DMS 273 (cell line): ENCODE data around the gene PHF12.
"Not testable (repeated sequence)": the region's sequence is repeated elsewhere in the genome, so short reads cannot be mapped to it uniquely, and the experiment has no call there.

ENCODE experiments used
- DNase-seq: peaks from one replicate; lab custom pipeline; 2025; ENCODE audit not compliant: unreplicated experiment; lab: John Stamatoyannopoulos, UW

PHF12 gene

DNA sequence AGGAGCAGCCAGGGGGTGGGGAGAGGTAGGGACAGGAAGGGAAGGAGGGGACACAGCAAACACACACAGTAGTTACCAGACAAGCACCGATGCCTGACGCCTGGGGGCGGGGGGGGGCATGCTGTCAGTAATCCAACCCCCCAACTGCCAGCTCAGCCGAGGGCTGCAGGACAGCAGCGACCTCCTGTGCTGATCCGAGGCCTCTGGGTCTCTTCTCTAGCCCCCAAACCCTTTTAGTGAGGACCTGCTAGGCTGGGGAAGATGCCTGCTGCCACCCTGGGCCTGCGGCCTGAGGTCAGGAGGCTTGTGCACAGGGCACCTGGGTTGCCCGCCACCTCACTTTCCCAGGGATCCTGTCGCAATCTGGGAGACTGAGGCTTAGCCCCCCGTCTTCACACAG, 65.4 kb downstream of the PHF12 start:
- no peak for DNase-seq

DNA sequence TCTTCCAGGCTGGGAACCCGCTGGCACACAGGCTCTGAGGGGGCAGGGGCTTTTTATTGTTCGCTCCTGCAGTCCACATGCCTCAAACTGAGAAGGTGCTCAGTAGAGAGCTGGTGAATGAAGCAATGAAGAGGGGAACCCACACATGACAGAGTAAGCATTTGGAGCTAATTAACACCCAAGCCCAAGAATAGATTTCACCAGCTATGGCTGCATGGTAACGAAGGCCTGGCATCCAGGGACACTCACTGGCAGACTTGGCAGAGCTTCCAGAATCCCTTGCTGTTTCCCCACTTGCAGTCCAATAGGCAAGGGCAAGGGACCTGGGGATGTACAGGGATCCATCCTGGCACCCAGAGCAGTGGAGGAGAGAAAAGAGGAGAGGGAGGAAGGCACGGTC, 66.0 kb downstream of the PHF12 start:
- DNase-seq: no peak

DNA sequence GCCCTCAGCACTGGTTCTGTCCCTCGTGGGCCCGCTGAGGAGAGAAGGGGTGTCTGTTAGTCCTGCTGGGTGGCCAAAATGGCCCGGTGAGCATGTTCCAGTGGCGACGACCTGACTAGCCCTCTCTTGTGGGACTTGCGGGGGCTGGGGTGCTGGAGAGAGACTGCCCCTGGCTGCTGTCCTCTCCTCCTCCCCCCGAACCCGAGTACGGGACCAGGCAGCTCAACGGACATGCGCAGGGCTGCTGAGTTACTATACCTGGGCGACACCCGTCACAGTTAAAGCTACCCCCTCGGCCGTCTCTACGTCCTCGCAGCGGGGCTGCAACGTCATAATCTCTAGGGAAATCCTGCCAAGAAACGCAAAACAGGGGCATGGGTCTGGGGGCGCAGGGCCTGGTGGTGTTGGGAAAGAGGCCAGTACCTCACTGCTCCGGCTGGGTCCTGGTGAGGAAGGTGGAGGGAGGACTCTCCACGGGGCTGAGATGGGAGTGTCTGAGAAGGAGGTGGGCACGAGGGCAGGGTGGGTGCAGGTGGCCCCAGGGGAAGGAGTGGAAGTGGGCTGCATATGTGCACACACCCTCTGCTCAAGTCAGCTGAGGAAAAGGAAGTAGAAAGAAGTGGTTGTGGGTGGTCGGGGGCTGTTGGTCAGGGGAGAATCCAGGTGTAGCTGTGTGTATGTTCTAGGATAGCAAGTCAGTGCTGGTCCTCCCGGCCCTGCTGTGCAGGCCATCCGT, 67.2 kb downstream of the PHF12 start:
- no peak for DNase-seq

DNA sequence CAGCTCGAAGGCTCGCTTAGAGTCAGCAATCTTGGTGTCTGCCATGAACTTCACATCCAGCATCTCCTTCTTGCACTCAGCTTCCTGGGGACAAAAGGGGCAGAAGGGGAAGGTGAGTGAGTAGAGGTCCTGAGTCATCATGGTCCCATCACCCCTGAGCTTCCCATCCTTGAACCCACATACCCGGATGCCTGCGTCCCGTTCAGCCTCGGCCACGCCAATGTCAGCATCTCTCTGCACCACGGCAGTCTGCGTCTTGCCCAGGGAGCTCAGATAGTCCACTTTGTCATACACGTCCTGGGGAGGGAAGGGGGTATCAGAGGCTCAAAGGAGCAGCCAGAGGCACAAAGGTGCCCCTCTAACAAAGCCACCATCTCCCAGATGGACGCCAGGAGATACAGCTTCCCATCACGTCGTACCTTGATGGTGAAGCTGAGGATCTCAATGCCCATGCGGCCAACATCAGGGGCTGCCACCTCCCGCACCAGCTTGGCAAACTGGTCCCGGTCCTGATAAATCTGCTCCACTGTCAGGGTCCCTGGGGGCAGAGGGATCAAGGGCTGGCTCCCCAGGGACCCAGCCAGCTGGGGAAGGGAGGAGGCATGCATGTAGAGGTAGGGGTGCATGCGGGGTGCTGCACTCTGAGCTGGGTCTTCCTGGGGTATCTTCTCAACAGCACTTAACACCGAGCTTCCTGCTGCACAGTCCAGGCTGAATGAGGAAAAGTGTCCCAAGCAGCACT, 69.0 kb downstream of the PHF12 start:
- DNase-seq: no peak

DNA sequence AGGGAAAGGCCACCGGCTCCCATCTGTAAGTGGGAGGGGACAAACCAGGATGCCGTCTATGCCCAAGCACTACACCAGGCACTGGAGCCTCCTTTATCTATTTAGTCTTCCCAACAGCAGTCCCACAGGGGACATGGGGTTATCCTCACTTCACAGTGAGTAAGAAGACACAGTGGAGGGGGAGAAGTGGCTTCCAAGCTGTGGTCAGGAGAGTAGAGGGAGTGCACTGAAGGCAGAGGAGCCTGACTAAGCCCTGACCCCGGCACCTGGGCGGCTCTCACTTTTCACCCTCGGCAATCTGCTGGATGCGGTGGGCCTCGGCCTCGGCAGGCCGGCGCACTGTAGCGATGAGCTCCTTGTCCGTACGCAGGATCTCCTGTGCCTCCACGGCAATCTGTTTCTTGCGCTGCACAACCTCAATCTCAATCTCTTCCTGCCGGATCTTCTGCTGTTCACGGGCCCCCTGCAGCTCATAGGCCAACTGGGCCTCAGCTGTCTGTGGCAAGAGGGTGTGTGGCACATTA, 69.7 kb downstream of the PHF12 start:
- no peak for DNase-seq

DNA sequence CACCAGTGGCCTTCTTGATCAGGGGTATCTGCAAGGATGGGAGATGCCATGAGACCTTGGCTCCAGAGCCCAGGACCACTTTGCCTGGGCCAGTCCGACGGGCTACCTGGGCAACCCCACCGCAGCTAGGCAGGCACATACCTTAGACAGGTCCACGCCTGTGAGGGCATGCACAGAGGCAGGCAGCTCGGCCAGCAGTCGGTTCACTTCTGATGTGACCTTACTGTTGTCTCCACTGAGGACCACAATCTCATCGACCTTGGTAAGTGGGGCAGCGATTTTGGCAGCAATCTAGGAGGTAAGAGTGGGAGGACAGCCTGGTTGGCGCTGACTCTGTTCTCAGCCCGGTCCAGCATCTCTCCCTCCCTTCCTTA, 70.8 kb downstream of the PHF12 start:
- no peak for DNase-seq

DNA sequence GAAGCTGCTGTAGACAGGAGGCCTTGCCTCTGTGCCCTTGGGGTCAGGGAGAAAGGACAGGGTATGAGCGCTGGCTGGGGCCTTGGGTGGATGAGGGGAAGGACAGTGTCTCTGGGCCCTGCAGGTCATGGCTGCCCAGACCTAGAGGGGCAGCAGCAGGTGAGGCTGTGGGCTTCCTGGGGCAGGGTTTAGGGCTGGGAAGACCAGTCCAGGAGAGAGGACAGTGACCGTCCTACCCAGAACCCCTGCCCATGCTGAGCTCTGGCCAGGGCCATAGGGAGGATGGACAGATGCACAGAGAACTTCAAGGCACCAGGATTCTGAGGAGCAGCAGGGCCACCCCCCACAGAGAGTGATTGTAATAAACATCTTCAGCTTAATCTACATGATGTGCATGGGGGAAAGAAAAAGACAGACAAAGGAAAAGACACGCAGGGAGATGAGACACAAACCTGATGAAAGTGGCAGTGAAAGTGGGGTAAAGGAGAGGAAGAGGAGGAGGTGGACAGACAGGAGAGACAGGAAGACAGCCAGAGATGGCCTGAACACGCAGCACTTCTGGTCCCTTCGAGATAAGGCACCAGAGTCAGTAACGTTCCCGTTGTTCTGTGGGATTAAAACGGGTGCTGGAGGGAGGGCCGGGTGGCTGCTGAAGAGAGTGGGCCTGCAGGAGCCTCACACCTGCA, 71.3 kb downstream of the PHF12 start:
- no peak for DNase-seq

DNA sequence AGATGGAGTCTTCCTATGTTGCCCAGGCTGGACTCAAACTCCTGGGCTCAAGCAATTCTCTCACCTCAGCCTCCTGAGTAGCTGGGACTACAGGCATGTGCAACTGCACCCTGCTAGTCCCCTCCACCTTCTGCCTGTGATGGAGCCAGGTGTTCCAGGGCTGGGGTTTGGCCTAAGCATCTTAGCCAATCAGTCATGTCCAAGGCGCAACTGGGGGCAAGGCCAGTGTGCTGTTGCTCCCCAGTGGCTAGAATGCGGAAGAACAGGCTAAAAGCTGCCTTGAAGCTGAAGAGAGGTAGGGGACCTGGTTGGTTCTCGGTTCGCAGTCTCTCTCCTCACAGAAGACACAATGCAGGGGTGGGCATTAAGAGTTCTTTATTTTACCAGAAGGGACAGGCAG, 72.3 kb downstream of the PHF12 start:
- DNase-seq: peak; percentile 77

DNA sequence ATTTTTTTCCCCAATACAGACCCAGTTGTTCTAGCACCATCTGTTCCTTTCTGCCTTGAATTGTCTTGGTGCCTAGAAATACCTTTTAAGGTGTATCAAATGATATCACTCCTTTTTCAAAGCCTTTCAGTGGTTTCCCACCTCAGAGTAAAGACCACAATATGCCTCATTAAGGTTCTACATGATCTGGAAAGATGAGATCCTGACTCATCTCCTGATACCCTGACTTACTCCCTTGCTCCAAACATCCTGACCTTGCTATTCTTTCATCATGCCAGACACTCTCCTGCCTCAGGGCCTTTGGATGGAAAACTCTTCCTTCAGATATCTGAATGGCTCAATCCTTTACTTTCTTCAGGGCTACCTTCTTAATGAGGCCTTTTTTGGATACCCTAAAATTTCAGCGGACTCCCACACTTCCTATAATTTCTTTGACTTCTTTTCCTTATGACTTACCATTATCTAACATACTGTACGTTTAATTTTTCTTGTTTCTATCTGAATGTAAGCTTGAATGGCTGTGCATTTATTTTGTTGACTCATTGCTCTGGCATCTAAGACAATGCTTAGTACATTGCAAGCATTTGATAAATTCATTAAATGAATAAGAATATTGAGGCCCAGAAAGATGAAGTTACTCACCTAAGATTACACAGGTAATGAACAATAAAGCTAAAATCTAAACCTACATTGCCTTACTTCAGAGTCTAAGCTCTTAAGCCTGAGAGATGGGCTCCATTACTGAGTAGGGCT, 73.0 kb downstream of the PHF12 start:
- no peak for DNase-seq

DNA sequence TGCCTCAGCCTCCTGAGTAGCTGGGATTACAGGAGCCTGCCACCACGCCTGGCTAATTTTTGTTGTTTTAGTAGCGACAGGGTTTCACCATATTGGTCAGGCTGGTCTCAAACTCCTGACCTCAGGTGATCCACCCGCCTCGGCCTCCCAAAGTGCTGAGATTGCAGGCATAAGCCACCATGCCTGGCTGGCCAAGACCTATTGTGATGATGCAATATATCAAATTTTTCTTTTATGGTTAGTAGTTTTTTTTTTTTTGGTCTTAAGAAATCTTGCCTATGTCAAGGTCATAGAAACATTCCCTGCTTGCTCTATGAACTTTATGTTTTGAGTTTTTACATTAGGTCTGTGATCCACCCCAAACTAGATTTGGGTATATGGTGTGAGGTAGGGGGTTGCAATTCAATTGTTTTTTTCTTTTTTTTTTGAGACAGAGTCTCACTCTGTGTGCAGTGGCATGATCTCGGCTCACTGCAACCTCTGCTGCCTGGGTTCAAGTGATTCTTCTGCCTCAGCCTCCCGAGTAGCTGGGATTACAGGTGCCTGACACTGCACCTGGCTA, 74.1 kb downstream of the PHF12 start:
- DNase-seq: not testable (repeated sequence)

DNA sequence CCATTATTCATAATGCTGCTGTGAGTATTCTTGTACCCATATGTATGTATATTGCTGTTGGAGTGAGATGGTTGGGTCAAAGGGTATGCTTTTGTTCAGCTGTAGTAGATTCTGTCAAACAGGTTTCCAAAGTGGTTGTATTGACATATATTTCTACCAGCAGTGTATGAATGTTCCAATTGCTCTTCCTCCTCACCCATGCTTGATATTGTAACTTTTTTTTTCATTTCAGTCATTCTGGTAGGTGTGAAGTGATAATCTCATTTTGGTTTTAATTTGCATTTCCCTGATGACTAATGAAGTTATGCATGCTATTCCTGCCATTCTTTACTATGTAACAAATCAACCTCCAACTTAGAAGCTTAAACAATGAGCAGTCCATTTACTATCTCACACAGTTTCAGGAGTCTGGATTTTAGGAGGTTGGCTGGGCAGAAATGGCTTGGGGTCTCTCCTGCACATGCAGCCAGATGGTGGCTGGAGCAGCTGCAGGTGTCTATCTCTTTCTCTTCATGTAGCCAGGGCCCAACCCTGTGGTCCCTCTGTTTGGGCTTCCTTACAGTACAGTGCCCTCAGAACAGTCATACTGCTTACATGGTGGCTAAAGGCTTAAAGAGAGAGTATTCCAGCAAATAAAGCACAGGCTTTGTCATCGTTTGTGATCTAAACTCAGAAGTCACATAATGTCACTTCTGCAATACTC, 75.3 kb downstream of the PHF12 start:
- no peak for DNase-seq

DNA sequence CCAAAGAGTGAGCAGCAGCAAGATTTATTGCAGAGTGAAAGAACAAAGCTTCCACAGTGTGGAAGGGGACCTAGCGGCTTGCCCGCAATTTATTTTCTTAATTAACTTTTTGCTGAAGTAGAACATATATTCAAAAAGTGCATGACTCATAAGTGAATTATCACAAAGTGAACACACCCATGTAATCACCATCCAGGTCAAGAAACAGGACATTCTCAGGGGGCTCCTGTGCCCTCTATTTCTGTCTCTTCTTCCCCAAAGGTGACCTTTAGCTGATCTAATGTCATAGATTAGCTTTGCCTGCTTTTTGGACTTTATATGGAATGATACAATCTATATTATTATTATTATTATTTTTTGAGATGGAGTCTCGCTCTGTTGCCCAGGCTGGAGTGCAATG, 76.6 kb downstream of the PHF12 start:
- no peak for DNase-seq

DNA sequence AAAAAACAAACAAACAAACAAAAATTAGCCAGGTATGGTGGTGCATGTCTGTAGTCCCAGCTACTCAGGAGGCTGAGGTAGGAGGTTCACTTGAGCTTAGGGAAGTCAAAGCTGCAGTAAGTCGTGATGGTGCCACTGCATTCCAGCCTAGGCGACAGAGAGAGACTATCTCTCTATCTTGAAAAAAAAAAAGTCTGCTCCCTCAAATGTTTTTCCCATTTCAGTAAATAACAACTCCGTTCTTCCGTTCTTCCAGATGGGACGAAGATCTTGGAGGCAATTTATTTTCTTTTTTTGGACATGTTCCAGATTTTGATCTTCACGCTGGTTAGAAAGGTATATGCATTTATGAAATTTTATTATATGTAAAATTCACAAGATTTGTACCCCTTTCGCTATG, 77.5 kb downstream of the PHF12 start:
- no peak for DNase-seq

DNA sequence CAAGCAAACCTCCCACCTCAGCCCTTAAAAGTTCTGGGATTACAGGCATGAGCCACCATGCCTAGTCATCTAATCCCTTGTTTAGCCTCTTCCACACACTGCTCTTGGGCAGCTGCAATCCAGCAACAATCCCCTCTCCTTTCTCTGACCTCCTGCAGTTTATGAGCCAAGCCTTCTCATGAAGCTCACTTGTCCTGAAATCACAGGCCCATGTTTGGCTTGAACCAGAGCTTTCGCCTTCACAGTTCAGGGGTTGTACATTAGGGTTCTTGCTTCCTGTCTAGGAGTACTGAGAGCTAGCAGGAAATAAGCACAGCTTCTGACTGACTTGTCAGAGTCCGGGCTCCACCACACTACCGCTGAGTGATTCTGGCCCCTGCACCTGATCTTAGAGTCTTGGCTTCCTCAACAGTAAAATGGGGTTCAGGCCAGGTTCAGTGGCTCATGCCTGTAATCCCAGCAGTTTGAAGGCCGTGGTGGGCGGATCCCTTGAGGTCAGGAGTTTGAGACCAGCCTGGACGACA, 80.2 kb downstream of the PHF12 start:
- DNase-seq: no peak

DNA sequence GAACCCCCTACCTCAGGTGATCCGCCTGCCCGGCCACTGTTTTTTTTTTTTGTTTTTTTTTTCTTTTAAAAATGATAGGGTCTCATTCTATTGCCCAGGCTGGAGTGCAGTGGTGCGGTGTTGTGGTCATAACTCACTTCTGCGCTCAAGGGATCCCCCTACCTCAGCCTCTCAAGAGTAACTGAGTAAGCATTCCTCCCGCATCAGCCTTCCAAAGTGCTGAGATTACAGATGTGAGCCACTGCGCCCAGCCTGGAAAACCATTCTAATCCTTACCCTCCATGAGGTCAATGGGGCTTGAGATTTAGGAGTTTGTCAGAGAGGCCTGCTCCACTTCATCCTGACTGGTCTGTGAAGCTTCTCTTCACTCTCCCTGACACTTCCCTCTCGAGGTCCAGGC, 84.0 kb downstream of the PHF12 start:
- DNase-seq: no peak

DNA sequence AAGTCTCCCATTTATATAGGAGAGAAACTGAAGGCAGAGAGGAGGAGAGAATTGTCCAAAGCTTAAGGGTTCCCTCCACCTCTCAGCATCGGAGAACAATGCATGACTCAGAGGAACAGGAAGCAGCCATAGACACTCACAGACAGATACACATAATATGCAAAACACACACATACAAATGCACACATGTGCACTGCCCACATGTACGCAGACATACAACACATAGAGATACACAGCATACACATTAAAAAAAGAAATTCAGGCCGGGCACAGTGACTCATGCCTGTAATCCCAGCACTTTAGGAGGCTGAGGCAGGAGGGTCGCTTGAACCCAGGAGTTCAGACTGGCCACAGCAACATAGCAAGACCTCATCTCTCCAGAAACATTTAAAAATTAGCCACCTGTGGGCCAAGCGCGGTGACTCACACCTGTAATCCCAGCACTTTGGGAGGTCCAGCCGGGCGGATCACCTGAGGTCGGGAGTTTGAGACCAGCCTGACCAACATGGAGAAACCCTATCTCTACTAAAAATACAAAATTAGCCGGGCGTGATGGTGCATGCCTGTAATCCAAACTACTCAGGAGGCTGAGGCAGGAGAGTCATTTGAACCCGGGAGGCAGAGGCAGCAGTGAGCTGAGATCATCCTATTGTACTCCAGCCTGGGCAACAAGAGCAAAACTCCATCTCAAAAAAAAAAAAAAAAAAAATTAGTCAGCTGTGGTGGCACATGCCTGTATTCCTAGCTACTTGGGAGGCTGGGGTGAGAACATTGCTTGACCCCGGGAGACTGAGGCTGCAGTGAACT, 85.2 kb downstream of the PHF12 start:
- no peak for DNase-seq

DNA sequence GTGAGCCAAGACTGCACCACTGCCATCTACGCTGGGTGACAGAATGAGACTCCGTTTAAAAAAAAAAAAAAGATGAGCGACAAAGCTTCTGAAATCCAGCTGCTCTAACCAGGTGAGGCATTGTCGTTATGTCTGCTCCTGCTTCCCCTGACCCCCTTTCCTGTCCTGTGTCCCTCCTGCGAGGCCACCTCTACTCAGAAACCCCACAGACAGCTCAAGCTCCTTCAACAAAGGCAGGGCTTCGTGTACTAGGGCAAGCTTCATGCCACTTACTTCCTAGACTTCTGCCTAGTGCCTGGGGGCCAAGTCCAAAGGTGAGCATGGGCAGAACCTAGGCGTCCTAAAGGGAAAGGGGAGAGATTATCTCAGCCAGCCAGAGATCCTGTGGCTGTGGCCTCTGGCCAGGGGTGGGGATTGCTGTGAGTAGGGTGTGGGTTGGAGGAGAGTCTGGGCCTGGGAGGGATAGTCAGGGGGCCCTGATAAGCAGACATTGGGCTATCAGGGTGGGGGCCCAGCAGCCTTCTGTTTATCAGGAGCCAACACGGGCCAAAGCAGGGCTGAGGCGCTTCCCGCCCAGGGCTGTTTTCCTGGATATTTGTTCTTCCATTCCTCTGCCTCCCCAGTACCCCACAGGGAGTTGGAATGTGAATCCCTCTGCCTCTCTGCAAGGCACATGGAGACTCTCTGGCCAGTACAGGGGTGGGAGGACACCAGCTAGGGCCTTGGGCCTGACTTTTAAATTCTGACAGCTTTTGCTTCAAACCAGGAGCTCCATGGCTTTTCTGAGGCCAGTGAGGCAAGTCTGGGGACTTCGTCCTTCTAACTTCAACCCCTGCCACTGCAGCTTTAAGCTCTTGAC, 86.1 kb downstream of the PHF12 start:
- DNase-seq: no peak

DNA sequence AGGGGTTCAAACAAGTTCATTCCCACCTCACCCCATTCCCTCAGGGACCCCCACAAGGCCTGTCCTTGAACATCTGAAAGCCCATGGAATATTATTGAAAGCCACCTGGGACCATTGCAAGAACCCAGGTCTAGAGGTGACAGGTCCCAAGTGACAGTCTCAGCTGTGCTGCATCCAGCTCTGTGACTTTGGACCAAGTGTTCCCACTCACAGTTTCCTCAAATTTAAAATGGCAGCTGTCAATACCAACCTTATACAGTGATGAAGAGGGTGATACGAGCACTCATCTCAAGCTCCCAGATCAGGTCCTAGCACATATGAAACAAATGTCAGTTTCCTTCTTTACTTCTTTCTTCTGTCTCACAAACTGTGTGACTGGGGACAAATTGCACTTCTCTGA, 87.4 kb downstream of the PHF12 start:
- DNase-seq: no peak
